GM12801 (cell line): ENCODE measurements around the gene GUF1.

Experiments used
- CTCF ChIP-seq: IDR thresholded peaks from one replicate; pipeline ENCODE4 v1.5.1; 2011; ENCODE audit warnings: control low read depth; ENCODE audit not compliant: insufficient read length; ENCODE audit errors: extremely low read depth

The GUF1 gene

GRCh38 chr4:44678094-44679041 is at the start of gene GUF1:
Gene GUF1 (plus strand): TSS chr4:44678420. CDS start chr4:44678623, 203 bp downstream.
- TF ChIP-seq CTCF = no peak

GRCh38 chr4:44629280-44629866 is 48.8 kb upstream of the GUF1 start:
- TF ChIP-seq CTCF = no peak

GRCh38 chr4:44632089-44632488 is 46.1 kb upstream of the GUF1 start:
- no peak for TF ChIP-seq CTCF

- TF ChIP-seq CTCF = no peak
Measured at GRCh38 chr4:44632733-44633132, 45.5 kb upstream of the GUF1 start.

- TF ChIP-seq CTCF = no peak
Measured at GRCh38 chr4:44638091-44638490, 40.1 kb upstream of the GUF1 start.

GRCh38 chr4:44646151-44646550 is 32.1 kb upstream of the GUF1 start:
- no peak for TF ChIP-seq CTCF

- TF ChIP-seq CTCF = no peak
Measured at GRCh38 chr4:44651425-44651824, 26.8 kb upstream of the GUF1 start, which contains the start of gene YIPF7. Gene YIPF7 (minus strand): TSS chr4:44651625. CDS start chr4:44650100, 1,525 bp downstream.
